Fibroblast of the aortic adventitia (primary cell): Measurements from ENCODE around the gene IPPK. TPM values are rescaled to one million over a fixed set of nuclear protein-coding genes. Genes with fewer than 3 reads are reported as not detected.

Experiments
- DNase-seq: peaks from one replicate; pipeline ENCODE4 v3.0.0-alpha.2; 2010; ENCODE audit warnings: low read depth
- H3K4me3 ChIP-seq: 2 replicates; pipeline ENCODE4 v1.5.1; 2011; ENCODE audit warnings: low read depth, mild to moderate bottlenecking, control low read depth, low read length, moderate library complexity
- CTCF ChIP-seq: IDR thresholded peaks from 2 replicates; pipeline ENCODE4 v1.5.1; 2011; ENCODE audit warnings: mild to moderate bottlenecking, low read length, control low read depth, inconsistent platforms; ENCODE audit not compliant: insufficient read depth
- total RNA-seq: library from RNA; depleted of rRNA; stranded (reverse); fragments of >200 nt; gene quantifications from 2 replicates; pipeline ENCODE4 v1.2.3, GENCODE V29; 2012; ENCODE audit warnings: low replicate concordance

IPPK gene
- total RNA-seq, 1 donor = 9.6 TPM

- DNase-seq = no peak
- no peak for TF ChIP-seq CTCF
- no peak overlapping the region for H3K4me3 ChIP-seq
Measured at GRCh38 chr9:92710368-92710767, 40.4 kb upstream of the IPPK start.

GRCh38 chr9:92709954-92710353 is 40.0 kb upstream of the IPPK start:
- H3K4me3 ChIP-seq = no peak overlapping the region
- TF ChIP-seq CTCF = no peak
- DNase-seq = no peak

GRCh38 chr9:92709240-92709639 is 39.3 kb upstream of the IPPK start:
- no peak overlapping the region for H3K4me3 ChIP-seq
- no peak for TF ChIP-seq CTCF
- DNase-seq = no peak

GRCh38 chr9:92707530-92707929 is 37.6 kb upstream of the IPPK start:
- no peak for DNase-seq
- no peak for TF ChIP-seq CTCF
- H3K4me3 ChIP-seq = no peak overlapping the region

- no peak for DNase-seq
- peak; percentile 37 for TF ChIP-seq CTCF
- H3K4me3 ChIP-seq = no peak overlapping the region
Measured at GRCh38 chr9:92706218-92706940, 36.4 kb upstream of the IPPK start.

GRCh38 chr9:92704528-92704927 is 34.6 kb upstream of the IPPK start:
- H3K4me3 ChIP-seq = no peak overlapping the region
- no peak for DNase-seq
- no peak for TF ChIP-seq CTCF

- DNase-seq = no peak
- H3K4me3 ChIP-seq = no peak overlapping the region
- TF ChIP-seq CTCF = no peak
Measured at GRCh38 chr9:92696619-92697018, 26.7 kb upstream of the IPPK start.
